Measurements from ENCODE around the gene SDHB. TPM values are rescaled to one million over a fixed set of nuclear protein-coding genes. Genes with fewer than 3 reads are reported as not detected.

The SDHB gene
- total and polyA plus RNA-seq, 2 experiments from 2014 or later = 126 to 156 TPM

DNA sequence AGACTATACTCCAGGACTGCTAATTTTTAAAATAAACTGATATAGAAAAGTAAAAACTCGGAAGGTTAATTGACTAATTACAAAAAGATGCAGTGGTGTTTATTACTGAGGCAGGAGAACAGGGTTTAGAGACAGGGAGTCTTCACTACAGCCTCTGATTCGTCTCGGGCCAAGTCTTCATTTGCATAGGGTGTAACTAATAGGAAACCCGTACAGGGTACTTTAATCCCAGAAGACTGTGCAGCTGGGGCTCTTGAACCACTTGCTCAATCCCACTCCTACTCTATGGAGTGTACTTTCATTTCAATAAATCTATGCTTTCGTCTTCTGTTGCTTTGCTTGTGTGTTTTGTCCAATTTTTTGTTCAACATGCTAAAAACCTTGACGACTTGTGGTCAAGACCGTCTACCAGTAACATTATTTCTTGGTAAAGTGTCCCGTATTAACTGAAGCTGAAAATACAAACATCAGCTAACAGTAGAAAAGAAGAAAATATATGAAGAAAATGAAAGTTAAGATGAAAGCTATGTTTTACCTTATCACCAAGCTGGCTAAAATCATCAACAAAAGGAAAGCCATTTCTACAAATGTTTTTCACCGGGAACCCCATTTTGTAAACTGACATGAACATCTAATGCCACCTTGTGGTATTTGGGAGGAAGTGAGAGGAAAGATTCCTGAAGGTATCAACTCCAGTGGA is 8.0 kb downstream of the SDHB start:
- H3K27ac ChIP-seq = no peak overlapping the region
- H3K36me3 ChIP-seq = peaks cover 25% of the 10 kb centered on the region
- H3K9me3 ChIP-seq (ENCODE audit: low read depth) = no peaks in the 10 kb centered on the region
- no peak overlapping the region for H3K4me3 ChIP-seq
- H3K4me1 ChIP-seq (ENCODE audit: low read depth) = peaks cover 3% of the 10 kb centered on the region
- TF ChIP-seq, protein P1, sequence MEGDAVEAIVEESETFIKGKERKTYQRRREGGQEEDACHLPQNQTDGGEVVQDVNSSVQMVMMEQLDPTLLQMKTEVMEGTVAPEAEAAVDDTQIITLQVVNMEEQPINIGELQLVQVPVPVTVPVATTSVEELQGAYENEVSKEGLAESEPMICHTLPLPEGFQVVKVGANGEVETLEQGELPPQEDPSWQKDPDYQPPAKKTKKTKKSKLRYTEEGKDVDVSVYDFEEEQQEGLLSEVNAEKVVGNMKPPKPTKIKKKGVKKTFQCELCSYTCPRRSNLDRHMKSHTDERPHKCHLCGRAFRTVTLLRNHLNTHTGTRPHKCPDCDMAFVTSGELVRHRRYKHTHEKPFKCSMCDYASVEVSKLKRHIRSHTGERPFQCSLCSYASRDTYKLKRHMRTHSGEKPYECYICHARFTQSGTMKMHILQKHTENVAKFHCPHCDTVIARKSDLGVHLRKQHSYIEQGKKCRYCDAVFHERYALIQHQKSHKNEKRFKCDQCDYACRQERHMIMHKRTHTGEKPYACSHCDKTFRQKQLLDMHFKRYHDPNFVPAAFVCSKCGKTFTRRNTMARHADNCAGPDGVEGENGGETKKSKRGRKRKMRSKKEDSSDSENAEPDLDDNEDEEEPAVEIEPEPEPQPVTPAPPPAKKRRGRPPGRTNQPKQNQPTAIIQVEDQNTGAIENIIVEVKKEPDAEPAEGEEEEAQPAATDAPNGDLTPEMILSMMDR (IDR thresholded peaks at IDR 0.05; ENCODE audit: low read depth, low read length) = peak; percentile 70
- no peaks in the 10 kb centered on the region for H3K27me3 ChIP-seq
- peak; percentile 55 to 79 for DNase-seq (ENCODE audit: low read depth in 1 of 2, low spot score in 1 of 2)

DNA sequence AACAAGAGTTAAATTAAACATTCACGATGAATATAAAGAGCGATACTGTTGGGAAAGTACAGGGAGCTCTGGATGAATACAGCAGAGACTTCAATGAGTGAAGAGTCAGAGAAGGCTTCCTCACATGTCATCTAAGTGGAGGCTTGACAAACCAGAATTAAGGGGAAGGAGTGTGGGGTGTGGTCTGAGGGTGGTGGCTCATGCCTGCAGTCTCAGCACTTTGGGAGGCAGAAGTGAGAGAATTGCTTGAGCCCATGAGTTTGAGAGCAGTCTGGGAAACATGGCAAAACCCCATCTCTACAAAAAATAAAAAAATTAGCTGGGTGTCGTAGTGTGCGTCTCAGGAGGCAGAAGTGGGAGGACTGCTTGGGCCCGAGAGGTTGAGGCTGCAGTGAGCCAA is 8.7 kb downstream of the SDHB start:
- Histone ChIP-seq H3K36me3 (peaks cover 30% of the 10 kb centered on the region), H3K4me3 (no peak overlapping the region), H3K27ac (no peak overlapping the region), H3K4me1 (ENCODE audit: low read depth) (peaks cover 3% of the 10 kb centered on the region), H3K27me3 (no peaks in the 10 kb centered on the region), H3K9me3 (ENCODE audit: low read depth) (no peaks in the 10 kb centered on the region)
- no peak for DNase-seq (ENCODE audit: low read depth in 1 of 2, low spot score in 1 of 2)
- TF ChIP-seq, protein P1 (IDR thresholded peaks at IDR 0.05; ENCODE audit: low read depth, low read length) = no peak

DNA sequence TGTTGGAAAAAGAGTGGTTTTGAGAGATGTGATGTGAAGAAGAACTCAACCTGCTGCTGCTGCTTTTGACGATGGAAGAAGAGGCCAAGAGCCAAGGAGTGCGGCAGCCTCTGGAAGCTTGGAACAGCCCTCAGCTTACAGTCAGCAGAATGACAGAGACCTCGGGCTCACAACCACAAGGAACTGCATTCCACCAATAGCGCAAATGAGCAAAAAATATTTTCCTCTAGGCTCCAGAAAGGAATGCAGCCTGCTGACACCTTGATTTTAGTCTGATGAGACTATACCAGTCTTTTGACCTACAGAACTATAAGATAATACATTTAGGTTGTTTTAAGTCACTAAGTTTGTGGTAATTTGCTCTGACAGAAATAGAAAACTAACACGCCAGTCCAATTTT is 10.2 kb downstream of the SDHB start:
- no peak for DNase-seq (ENCODE audit: low read depth in 1 of 2, low spot score in 1 of 2)
- H3K27me3 ChIP-seq = no peaks in the 10 kb centered on the region
- TF ChIP-seq, protein P1 (IDR thresholded peaks at IDR 0.05; ENCODE audit: low read depth, low read length) = no peak
- H3K36me3 ChIP-seq = peaks cover 38% of the 10 kb centered on the region
- no peaks in the 10 kb centered on the region for H3K9me3 ChIP-seq (ENCODE audit: low read depth)
- no peak overlapping the region for H3K4me3 ChIP-seq
- H3K27ac ChIP-seq = no peak overlapping the region
- peaks cover 3% of the 10 kb centered on the region for H3K4me1 ChIP-seq (ENCODE audit: low read depth)

DNA sequence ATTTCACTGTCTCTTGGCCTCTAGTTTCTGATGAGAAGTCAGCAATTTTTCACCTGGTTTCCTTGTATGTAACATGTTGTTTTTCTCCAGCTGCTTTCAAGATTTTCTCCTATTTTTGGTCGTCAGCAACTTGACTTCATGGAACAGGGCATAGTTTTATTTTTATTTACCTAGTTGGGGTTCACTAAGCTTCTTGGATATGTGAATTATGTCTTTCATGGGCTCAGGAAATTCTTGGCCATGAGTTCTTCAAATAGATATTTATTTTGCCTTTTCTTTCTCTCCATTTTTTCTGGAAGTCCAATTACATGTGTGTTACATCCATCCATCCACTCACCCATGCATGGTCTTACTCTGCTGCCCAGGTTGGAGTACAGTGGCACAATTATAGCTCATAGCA is 13.7 kb downstream of the SDHB start:
- no peaks in the 10 kb centered on the region for H3K9me3 ChIP-seq (ENCODE audit: low read depth)
- TF ChIP-seq, protein P1 (IDR thresholded peaks at IDR 0.05; ENCODE audit: low read depth, low read length) = no peak
- H3K36me3 ChIP-seq = peaks cover 42% of the 10 kb centered on the region
- H3K4me1 ChIP-seq (ENCODE audit: low read depth) = no peaks in the 10 kb centered on the region
- no peak for DNase-seq (ENCODE audit: low read depth in 1 of 2, low spot score in 1 of 2)
- no peak overlapping the region for H3K27ac ChIP-seq
- no peaks in the 10 kb centered on the region for H3K27me3 ChIP-seq
- H3K4me3 ChIP-seq = no peak overlapping the region

DNA sequence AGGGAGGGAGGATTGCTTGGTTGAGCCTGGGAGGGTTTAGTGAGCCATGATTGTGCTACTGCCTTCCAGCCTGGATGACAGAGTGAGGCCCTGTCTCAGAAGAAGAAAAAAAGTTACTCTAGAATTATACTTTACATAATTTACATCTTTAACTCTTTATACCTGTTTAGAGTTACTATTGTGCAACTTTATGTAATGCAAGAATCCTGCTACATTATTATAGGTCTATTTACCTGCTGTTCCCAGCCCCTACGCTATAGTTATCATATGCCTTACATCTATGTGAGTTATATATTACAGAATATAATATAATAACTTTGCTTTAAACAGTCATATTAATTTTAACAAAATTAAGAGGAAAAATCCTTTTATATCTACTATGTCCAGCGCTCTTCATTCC is 14.3 kb downstream of the SDHB start:
- Histone ChIP-seq H3K27me3 (no peaks in the 10 kb centered on the region), H3K36me3 (peaks cover 40% of the 10 kb centered on the region), H3K9me3 (ENCODE audit: low read depth) (no peaks in the 10 kb centered on the region), H3K4me1 (ENCODE audit: low read depth) (no peaks in the 10 kb centered on the region), H3K27ac (no peak overlapping the region), H3K4me3 (no peak overlapping the region)
- DNase-seq (ENCODE audit: low read depth in 1 of 2, low spot score in 1 of 2) = no peak
- TF ChIP-seq, protein P1 (IDR thresholded peaks at IDR 0.05; ENCODE audit: low read depth, low read length) = no peak
